KOPT-K1 (cell line): ENCODE measurements around the gene GIMAP2.
A peak's percentile ranks its signal among the peaks of the same experiment; 100 is the strongest.
"Not testable (repeated sequence)": the region's sequence is repeated elsewhere in the genome, so short reads cannot be mapped to it uniquely, and the experiment has no call there.

Experiments used
- H3K27ac ChIP-seq: fragments of 200-600 bp; sonication (generic); 2 replicates; pipeline ENCODE4 v1.5.1; 2016; ENCODE audit warnings: antibody characterized with exemption, mild to moderate bottlenecking, low read depth, low read length; ENCODE audit not compliant: poor library complexity, severe bottlenecking
- H3K36me3 ChIP-seq: fragments of 200-600 bp; sonication (generic); 2 replicates; pipeline ENCODE4 v1.5.1; 2017; ENCODE audit warnings: antibody characterized with exemption, mild to moderate bottlenecking, low read length, moderate library complexity; ENCODE audit not compliant: insufficient read depth
- H3K9me3 ChIP-seq: fragments of 200-600 bp; sonication (generic); 2 replicates; pipeline ENCODE4 v1.5.1; 2017; ENCODE audit warnings: antibody characterized with exemption, low read length, mild to moderate bottlenecking; ENCODE audit not compliant: insufficient read depth, poor library complexity, severe bottlenecking

The GIMAP2 gene

DNA sequence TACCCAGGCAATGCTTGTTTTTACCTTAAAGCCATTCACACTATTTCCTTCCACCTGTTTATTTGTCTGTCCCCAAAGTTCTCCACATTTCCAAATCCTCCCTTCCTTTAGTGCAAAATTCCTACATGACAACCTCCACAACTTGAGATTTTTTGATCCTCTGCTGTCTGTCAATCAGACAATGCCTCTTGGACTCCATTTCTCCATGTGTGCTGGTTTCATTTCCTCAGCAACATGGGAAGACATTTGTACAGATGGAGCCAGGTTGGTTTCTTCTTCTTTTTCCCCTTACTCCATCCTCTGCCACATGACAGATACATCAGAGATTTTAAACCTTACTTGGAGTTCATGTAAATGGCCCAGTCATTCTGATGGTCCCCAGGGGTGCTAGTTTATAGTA lies 19.1 kb upstream of the GIMAP2 start:
- Histone ChIP-seq H3K36me3 (no peaks in the 10 kb centered on the region), H3K27ac (peak overlapping the region; percentile 99)

DNA sequence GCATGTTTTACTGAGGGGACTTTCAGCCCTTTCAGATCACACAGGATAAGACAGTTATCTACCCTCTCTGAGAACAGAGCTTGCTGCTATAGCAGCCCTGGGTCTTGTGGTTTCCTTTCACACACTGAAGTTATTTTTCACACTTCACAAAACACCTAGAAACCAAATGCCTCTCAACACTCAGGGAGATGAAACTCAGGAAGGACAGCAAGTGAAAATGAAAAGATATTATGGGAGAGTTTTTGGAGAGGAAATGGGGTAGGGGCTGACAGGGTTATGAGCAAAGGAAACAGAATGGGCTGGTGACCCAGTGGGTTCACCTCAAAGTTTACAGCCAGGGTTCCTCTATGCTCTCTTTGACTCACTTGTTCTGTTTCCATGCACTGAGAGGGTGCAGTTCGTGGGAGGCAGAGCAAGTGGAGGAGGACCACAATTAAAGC lies 17.0 kb upstream of the GIMAP2 start:
- H3K27ac ChIP-seq = peak overlapping the region; percentile 99

More for the DNA sequence above, 19.1 kb upstream of the GIMAP2 start:
- H3K9me3 ChIP-seq = no peaks in the 10 kb centered on the region

DNA sequence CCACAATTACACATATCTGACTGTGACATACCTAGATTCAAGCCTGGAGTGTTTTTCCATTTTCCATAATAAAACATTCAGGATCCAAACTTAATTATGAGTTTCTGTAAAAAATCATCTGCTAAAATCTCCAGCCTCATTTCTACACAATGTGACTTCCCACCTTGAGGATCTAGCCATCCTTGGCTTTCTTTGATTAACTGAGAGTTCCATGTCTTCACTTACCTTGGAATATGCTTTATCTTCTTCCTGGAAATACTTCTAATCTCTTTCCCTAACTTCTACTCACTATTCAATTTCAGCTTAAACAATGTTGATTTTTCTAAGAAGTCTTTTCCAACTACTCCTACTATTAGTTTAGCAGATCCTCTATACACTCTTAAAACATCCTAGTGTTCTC lies 16.5 kb upstream of the GIMAP2 start:
- Histone ChIP-seq H3K36me3 (no peaks in the 10 kb centered on the region), H3K9me3 (peaks cover 14% of the 10 kb centered on the region), H3K27ac (peak overlapping the region; percentile 99)

More for the DNA sequence above, 17.0 kb upstream of the GIMAP2 start:
- Histone ChIP-seq H3K36me3 (no peaks in the 10 kb centered on the region), H3K9me3 (peaks cover 9% of the 10 kb centered on the region)

DNA sequence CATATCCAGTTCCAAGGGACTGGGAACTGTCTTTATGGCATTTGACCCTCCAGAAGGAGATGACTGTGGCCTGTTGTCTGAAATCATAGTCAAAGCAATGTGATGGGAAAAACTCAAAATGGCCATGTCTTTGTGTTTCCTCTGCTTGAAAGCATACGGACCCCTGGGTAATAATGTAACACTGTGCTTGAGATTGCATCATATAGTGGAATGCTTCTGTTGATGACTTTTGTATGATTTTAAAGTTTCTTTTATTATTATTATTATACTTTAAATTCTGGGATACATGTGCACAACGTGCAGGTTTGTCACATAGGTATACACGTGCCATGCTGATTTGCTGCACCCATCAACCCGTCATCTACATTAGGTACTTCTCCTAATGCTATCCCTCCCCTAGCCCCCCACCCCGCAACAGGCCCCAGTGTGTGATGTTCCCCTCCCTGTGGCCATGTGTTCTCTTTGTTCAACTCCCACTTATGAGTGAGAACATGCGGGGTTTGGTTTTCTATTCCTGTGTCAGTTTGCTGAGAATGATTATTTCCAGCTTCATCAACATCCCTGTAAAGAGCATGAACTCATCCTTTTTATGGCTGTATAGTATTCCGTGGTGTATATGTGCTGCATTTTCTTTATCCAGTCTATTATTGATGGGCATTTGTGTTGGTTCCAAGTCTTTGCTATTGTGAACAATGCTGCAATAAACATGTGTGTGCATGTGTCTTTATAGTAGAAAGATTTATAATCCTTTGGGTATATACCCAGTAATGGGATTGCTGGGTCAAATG lies 13.5 kb upstream of the GIMAP2 start:
- H3K9me3 ChIP-seq = peaks cover 16% of the 10 kb centered on the region
- peak overlapping the region; percentile 99 for H3K27ac ChIP-seq
- not testable (repeated sequence) for H3K36me3 ChIP-seq

DNA sequence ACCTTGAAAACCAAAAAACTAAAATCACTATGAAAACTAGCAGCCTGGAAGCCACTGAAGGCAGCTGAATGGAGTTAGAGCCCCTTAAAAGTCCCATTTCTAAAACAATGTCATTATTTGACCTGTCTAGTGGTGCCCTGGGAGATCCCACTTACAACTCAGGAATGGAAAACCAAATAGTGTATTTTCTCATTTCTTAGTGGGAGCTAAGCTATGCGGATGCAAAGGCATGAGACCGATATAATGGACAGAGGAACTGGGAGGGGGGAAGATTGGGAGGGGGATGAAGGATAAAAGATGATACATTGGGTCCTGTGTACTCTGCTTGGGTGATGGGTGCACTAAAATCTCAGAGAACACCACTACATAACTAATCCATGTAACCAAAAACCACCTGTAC lies 9.8 kb upstream of the GIMAP2 start:
- Histone ChIP-seq H3K27ac (peak overlapping the region; percentile 96), H3K9me3 (peaks cover 37% of the 10 kb centered on the region), H3K36me3 (no peaks in the 10 kb centered on the region)

DNA sequence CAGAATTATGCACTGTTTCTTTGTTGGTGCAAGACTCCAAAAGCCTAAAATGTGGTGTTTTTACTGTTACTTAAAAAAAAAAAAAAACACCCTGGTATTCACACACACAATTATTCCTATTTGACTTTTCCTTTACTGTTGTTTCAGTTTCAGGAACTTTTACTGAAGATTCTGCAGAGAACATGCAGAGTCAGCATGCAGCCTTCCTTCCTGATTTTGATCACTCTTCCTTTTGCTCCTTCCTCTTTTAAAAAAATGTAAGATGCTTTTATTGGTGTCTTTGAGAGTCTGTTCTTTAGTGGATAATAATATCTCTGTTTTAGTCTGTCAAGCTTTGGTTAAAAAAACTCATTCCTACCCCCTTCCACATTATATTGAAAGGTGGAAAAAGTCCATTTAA lies 9.2 kb upstream of the GIMAP2 start:
- H3K36me3 ChIP-seq = not testable (repeated sequence)
- peaks cover 37% of the 10 kb centered on the region for H3K9me3 ChIP-seq
- peak overlapping the region; percentile 96 for H3K27ac ChIP-seq

DNA sequence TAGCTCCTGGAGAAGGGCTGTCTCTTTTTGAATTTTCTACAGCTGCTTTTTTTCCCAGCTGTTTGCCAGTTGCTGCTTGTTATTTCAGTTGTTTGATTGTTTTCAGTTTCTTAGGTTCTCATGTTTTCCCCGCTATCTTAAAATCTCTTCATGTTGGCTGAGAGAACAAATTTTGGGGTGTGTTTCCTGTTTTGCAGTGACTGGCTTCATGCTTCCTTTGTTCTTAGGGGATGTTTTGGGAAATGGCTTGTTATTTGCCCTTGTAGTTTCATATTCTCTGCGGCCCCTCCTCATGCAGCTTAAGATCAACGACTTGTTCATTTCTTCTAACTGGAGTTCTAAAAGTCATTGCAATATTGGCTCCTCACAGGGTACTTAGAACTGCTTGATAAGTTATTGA lies 8.7 kb upstream of the GIMAP2 start:
- not testable (repeated sequence) for H3K36me3 ChIP-seq
- peak overlapping the region; percentile 96 for H3K27ac ChIP-seq

DNA sequence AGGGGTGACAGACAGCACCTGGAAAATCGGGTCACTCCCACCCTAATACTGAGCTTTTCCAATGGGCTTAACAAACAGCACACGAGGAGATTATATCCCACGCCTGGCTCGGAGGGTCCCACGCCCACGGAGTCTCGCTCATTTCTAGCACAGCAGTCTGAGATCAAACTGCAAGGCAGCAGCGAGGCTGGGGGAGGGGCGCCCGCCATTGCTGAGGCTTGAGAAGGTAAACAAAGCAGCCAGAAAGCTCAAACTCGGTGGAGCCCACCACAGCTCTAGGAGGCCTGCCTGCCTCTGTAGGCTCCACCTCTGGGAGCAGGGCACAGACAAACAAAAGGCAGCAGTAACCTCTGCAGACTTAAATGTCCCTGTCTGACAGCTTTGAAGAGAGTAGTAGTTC lies 6.9 kb upstream of the GIMAP2 start:
- not testable (repeated sequence) for H3K36me3 ChIP-seq
- H3K27ac ChIP-seq = peak overlapping the region; percentile 96
- H3K9me3 ChIP-seq = peaks cover 37% of the 10 kb centered on the region

More for the DNA sequence above, 8.7 kb upstream of the GIMAP2 start:
- H3K9me3 ChIP-seq = peaks cover 37% of the 10 kb centered on the region

DNA sequence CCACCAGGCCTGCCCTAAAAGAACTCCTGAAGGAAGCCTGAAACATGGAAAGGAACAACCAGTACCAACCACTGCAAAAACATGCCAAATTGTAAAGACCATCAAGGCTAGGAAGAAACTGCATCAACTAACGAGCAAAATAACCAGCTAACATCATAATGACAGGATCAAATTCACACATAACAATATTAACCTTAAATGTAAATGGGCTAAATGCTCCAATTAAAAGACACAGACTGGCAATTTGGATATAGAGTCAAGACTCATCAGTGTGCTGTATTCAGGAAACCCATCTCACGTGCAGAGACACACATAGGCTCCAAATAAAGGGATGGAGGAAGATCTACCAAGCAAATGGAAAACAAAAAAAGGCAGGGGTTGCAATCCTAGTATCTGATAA lies 5.1 kb upstream of the GIMAP2 start:
- H3K9me3 ChIP-seq = peaks cover 32% of the 10 kb centered on the region
- not testable (repeated sequence) for H3K36me3 ChIP-seq, H3K27ac ChIP-seq

DNA sequence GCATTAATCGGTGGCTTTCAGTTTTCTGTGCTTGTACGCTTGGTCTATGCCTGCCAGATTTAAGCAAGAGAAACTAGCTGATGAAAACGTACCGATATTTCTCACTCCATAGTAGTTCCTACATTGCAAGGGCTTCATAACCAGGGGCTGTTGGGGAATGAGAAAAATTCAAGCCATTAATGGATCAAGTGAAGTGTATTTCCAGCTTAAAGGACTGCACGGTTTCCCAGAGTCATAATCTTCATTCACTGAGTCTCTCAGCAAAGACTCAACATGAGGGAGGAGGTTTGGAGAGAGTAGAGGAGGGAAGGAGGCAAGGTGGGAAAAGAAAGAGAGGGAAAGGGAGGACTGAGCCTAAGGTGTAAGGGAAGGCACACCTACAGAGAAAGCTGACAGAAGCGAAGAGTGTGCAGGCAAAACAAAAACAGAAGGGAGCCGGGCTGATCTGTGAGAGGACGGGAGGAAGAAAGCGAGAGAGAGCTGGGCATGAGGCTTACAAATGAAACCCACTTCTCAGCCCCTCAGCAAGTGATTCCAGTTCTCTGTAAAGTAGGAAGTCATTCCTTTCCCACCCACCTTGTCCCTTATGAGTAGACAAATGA lies 625 bp downstream of the GIMAP2 start:
- Histone ChIP-seq H3K36me3 (peaks cover 43% of the 10 kb centered on the region), H3K27ac (peak overlapping the region; percentile 97), H3K9me3 (peaks cover 48% of the 10 kb centered on the region)

DNA sequence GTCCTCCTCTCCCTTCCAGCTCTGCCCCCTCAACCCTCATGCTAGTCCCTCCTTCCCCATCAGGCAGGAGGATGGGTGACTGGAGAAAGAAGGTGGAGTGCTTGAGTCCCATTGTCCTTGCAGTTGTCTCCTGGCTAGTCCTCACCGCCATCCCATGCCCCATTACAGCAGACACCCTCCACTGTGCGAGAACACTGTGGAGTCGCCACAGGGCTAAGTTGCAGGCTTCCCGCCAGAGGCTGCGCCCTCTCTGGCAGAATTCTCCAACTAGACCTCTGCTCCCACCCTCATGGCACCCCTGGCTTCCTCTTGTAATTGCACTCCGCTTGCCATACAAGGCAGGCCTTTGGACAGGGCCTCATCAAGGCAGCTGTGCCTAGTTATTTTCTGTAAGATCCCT lies 3.1 kb downstream of the GIMAP2 start:
- Histone ChIP-seq H3K36me3 (peaks cover 68% of the 10 kb centered on the region), H3K27ac (peak overlapping the region; percentile 97), H3K9me3 (peaks cover 62% of the 10 kb centered on the region)

DNA sequence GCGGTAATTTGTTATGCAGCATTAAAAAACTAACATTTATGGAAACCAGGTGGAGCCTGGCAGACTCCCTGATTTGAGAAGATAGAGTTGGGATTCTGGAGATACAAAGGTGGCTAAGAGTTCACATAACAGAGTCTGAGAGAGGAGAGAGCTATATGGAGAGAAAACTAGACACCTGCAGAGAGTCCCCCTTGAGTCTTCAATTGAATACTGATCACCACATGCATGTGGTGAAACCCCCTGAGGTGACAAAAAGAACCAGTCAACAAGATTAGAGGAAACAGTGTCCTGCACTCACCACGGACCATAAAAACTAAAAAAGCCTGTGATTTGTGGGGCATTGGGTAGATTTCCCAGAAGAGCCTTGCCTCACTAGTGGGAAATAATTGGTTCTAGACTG lies 10.1 kb downstream of the GIMAP2 start:
- Histone ChIP-seq H3K9me3 (peaks cover 99% of the 10 kb centered on the region), H3K36me3 (peaks cover 69% of the 10 kb centered on the region), H3K27ac (no peak overlapping the region)

DNA sequence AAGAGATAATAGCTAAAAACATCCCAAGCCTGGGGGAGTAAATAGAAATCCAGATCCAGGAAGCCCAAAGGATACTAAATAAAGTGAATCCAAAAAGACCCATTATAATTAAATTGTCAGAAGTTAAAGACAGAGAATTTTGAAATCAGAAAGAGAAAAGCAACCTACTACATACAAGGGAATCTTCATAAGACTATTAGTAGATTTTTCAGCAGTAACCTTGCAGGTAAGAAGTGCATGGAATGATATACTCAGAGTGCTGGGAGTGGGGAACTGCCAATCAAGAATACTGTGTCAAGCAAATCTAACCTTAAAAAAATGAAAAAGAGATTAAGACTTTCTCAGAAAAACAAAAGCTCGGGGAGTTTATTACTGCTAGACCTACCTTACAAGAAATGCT lies 17.7 kb downstream of the GIMAP2 start:
- H3K9me3 ChIP-seq = peaks cover 81% of the 10 kb centered on the region
- peaks cover 28% of the 10 kb centered on the region; the same call in 1 of the 2 replicates for H3K36me3 ChIP-seq
- H3K27ac ChIP-seq = no peak overlapping the region

DNA sequence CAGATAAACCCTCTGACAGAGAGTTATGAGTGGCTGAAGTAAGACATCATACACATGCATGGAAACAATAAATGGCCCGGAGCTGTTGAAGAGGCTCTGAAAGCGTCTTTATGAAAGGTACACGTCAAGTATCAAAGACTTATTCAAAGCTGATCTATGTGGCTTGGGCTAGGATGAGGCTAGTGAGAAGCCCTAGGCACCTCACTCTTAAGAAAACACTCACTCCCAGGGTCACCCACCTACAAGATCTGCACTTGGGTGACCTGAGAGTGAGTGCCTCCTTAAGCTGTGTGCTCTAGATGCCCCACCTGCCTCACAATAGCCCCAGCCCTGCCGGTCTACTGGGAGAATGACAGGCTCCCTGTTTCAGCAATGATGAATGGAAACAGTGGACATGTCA lies 29.8 kb downstream of the GIMAP2 start:
- H3K36me3 ChIP-seq = peaks cover 38% of the 10 kb centered on the region
- H3K9me3 ChIP-seq = peaks cover 27% of the 10 kb centered on the region
- H3K27ac ChIP-seq = peak overlapping the region; percentile 99

DNA sequence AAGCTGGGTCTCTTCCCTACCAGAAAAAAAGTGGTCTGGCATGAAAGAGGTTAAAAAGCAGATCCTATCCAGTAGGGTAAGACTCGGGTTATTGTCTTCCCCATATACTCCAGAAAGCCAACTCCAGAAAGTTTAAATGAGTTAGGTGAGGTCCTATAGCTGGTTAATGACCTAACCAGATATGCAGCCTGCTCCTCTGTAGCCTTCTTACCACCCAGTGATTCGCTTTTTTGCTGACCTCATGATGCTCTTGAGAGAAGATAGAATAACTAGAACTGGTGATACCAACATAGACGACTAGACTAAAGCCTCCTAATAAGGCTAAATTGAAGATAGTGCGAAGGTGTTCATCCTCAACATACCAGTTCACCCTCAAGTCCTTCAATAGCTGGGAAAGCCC lies 30.2 kb downstream of the GIMAP2 start:
- Histone ChIP-seq H3K36me3 (peaks cover 43% of the 10 kb centered on the region), H3K9me3 (peaks cover 27% of the 10 kb centered on the region), H3K27ac (peak overlapping the region; percentile 99)

DNA sequence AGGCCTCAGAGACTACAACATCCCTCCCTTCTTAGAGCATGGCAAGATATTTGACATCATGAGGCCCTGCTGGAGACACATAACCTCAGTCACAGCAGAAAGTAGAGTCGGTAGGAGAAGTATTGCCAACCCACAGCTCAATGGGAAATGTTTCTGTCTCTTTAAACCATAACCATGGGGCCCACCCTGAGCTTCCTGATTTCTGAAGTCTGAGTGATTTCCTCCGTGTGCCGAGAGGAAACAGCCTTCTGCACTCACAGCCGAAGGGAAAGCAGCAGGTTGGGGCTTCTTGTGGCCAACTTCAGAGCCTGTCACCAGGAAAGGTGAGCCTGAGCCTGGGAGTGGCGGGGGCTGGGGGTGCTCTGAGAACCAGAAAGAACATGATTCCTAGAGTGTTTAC lies 30.9 kb downstream of the GIMAP2 start, which contains the start of gene GIMAP1:
TSS of gene GIMAP1 (plus strand) at position 246 of the 400 bp plus-strand sequence. CDS start 2,435 bp downstream, outside the sequence.
- Histone ChIP-seq H3K9me3 (peaks cover 27% of the 10 kb centered on the region), H3K36me3 (peaks cover 49% of the 10 kb centered on the region), H3K27ac (peak within 1 kb of the TSS; percentile 99)
